Large intestine (tissue), 3 donors: ENCODE measurements around the gene SMURF2. TPM values are rescaled to one million over a fixed set of nuclear protein-coding genes. Genes with fewer than 3 reads are reported as not detected.

Source experiments
- DNase-seq, 2 donors: peaks; one replicate each; pipeline versions ENCODE4 v3.0.0 to v3.0.0-alpha.2; 2013
- H3K27ac ChIP-seq: one replicate; pipeline ENCODE4 v1.5.1; 2013; ENCODE audit warnings: low read length
- H3K27me3 ChIP-seq: 2 replicates; pipeline ENCODE4 v1.6.1; 2013; ENCODE audit warnings: low read length; ENCODE audit not compliant: control insufficient read depth, insufficient read depth
- H3K36me3 ChIP-seq: 2 replicates; pipeline ENCODE4 v1.6.1; 2013; ENCODE audit warnings: low read length; ENCODE audit not compliant: control insufficient read depth, insufficient read depth
- H3K4me1 ChIP-seq: one replicate; pipeline ENCODE4 v1.6.1; 2013; ENCODE audit warnings: low read length; ENCODE audit not compliant: control insufficient read depth, insufficient read depth
- H3K4me3 ChIP-seq: one replicate; pipeline ENCODE4 v1.5.1; 2013; ENCODE audit warnings: low read length
- H3K9me3 ChIP-seq: one replicate; pipeline ENCODE4 v1.6.1; 2013; ENCODE audit warnings: mild to moderate bottlenecking, low read depth, low read length, moderate library complexity; ENCODE audit not compliant: control insufficient read depth
- WGBS: methylation state at CpG from one replicate; pipeline ENCODE4 v1.1.5; 2013; ENCODE audit warnings: low lambda C conversion rate; ENCODE audit not compliant: insufficient coverage; 5-methylcytosine and 5-hydroxymethylcytosine counted together
- polyA plus RNA-seq: library from polyadenylated mRNA; unstranded; fragments of 120-200 nt; gene quantifications from one replicate; pipeline ENCODE4 v1.2.1, GENCODE V29; 2013

The SMURF2 gene
- polyA plus RNA-seq, 1 donor: 20.4 TPM

DNA sequence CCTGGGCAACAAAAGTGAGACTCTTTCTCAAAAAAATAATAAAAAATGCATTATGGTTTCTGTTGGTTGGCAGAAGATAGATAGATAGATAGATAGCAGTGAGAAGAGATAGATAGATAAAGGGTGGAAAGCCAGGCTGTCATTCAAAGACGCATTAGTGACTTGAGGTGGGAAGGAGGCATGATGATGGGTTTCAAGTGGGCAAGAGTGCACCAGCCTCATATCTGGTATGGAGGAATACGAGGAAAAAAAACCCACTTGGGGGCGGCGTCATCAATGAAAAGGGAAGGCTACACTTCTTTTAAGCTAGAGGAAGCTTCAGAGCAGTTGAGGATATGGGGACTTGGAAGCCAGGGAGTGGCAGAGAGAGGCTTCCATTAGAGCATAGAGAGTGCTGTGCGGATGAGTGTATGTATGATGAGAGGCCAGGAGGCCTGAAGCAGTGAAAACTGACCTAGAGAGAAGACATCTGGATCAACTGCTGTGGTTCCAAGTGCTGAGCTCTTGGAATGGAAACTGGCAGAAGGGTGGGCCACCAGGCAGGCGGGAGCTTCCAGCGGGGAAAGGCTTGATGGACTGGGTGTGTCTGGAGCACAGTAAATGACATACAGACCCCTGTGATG lies 123.5 kb downstream of the SMURF2 start:
- Histone ChIP-seq H3K4me3 (no peak overlapping the region), H3K27ac (no peak overlapping the region), H3K4me1 (no peaks in the 10 kb centered on the region), H3K9me3 (no peaks in the 10 kb centered on the region), H3K36me3 (peaks cover 65% of the 10 kb centered on the region), H3K27me3 (no peaks in the 10 kb centered on the region)
- DNase-seq: no peak
- 100% methylated on average over 3 of the region's 7 CpGs for WGBS

DNA sequence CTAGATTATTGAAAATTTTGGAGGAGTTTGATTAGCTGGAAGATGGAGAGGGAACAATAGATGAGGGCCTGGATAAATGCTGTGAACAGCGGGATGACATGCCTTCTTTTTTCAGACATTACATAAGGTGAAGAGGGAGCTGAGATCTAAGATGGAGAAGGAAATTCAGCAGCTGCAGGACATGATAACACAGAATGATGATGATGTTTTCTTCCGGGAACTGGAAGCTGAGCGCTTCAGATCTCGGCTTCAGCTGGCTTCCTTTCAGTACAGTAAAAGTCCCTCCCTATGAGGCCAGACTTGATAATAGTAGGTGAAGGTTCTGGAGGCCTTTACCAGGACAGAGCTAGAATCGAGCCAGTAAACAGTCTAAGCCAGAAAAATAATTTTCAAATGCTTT lies 124.6 kb downstream of the SMURF2 start:
- no peaks in the 10 kb centered on the region for H3K4me1 ChIP-seq
- H3K27ac ChIP-seq: no peak overlapping the region
- no peak overlapping the region for H3K4me3 ChIP-seq
- WGBS: 100% methylated on average over 1 of the region's 5 CpGs
- peaks cover 72% of the 10 kb centered on the region for H3K36me3 ChIP-seq
- DNase-seq: no peak
- H3K27me3 ChIP-seq: no peaks in the 10 kb centered on the region
- no peaks in the 10 kb centered on the region for H3K9me3 ChIP-seq

DNA sequence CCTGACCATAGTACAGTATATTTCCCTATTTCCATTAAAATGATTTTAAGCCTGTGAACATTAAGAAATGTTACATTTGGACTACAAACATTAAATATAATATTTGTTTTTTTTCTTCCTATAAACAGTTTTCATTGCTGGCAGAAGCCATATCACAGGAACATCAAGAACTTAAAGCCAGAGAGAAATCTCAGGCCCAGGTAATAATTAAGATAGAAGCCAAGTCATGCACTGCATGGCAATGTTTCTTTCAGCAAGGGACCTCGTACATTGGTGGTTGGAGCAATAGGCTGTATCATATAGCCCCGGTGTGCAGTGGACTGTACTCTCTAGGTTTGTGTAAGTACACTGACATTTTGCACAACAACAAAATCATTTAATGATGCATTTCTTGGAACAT lies 125.2 kb downstream of the SMURF2 start:
- peaks cover 75% of the 10 kb centered on the region for H3K36me3 ChIP-seq
- H3K4me3 ChIP-seq: no peak overlapping the region
- no peaks in the 10 kb centered on the region for H3K9me3 ChIP-seq
- DNase-seq: no peak
- H3K4me1 ChIP-seq: no peaks in the 10 kb centered on the region
- no CpG with 5 or more reads among the region's 2 CpGs for WGBS
- no peaks in the 10 kb centered on the region for H3K27me3 ChIP-seq
- no peak overlapping the region for H3K27ac ChIP-seq

DNA sequence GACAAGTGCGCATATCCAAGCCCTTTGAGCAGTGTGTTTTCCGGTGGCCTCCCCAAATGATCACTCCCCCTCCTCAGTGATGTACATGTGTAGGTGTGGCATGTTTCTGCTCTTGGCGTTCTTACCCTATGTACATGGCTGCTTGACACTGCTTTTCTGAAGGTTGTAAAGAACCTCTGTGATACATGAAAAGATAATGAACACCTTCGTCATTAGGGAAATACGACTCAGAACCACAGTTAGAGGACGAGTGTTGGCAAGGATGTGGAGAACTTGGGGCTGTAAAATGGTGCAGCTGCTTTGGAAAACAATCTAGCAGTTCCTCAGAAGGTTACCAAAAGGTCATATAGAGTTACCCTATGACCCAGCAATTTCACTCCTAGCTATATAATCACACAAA lies 126.8 kb downstream of the SMURF2 start:
- H3K36me3 ChIP-seq: peaks cover 82% of the 10 kb centered on the region
- no peaks in the 10 kb centered on the region for H3K9me3 ChIP-seq
- H3K4me1 ChIP-seq: no peaks in the 10 kb centered on the region
- H3K27ac ChIP-seq: no peak overlapping the region
- no peaks in the 10 kb centered on the region for H3K27me3 ChIP-seq
- no peak for DNase-seq
- no CpG with 5 or more reads among the region's 6 CpGs for WGBS
- H3K4me3 ChIP-seq: no peak overlapping the region

DNA sequence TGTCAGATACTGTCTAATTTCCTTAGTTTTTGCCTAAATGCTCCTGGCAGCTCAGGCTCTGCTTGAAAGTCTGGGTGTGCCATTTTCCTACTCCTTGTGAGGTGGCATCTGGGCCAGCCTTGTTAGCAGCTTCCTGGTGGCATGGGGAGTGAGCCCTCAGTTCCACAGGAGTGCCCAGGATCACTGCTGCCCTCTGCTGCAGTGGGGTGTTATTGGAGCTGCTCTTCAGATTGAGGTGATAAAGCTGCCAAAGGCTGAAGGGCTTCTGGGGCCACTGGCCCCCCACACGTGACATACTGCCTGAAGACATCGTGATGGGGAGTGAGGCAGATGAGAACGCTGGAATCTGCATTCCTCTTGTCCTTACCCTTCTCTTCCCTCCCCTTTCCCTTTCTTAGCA lies 127.9 kb downstream of the SMURF2 start:
- WGBS: no CpG with 5 or more reads among the region's 3 CpGs
- DNase-seq: no peak
- Histone ChIP-seq H3K9me3 (no peaks in the 10 kb centered on the region), H3K27ac (no peak overlapping the region), H3K4me3 (no peak overlapping the region), H3K36me3 (peaks cover 89% of the 10 kb centered on the region), H3K4me1 (no peaks in the 10 kb centered on the region), H3K27me3 (no peaks in the 10 kb centered on the region)

DNA sequence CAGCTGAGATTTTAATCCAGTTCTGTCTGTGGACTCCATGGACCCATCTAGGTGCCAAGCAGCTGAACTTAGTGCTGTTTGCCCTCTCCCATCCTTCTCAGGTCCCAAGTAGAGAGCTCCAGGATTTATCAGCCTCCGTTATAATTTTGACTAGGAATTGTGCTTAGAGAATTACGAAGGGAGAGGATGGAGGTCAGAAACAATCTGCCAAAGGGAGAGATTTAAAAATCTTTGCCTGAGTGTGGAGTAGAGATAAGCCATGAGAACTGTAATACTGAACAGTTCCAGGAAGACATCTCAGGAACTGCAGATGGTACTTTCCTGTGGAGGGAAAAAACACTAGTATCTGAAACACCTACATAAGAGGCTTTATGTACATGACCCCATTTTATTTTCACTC lies 128.3 kb downstream of the SMURF2 start:
- no peaks in the 10 kb centered on the region for H3K4me1 ChIP-seq
- H3K27ac ChIP-seq: no peak overlapping the region
- H3K9me3 ChIP-seq: no peaks in the 10 kb centered on the region
- no peaks in the 10 kb centered on the region for H3K27me3 ChIP-seq
- peaks cover 92% of the 10 kb centered on the region for H3K36me3 ChIP-seq
- no peak for DNase-seq
- no CpG with 5 or more reads among the region's 2 CpGs for WGBS
- no peak overlapping the region for H3K4me3 ChIP-seq

DNA sequence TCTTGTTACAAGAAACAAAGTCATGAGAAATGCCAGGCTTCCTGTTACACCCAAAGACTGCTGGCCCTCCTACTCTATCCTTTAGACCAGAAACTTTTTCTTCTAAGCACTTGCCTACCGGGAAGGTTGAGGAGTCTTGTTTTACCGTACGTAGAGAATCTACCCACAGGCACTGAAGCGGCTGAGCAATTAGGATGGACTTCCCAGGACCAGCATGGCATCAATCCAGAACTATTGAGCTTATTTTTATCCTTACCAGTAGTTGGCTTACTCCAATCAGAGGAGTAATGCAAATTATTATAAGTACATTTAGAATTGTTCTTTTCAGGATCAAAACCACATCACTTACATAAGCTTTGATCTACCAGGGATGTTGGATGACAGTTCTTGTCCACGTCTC lies 129.7 kb downstream of the SMURF2 start:
- Histone ChIP-seq H3K27ac (no peak overlapping the region), H3K4me3 (no peak overlapping the region), H3K36me3 (peaks cover 87% of the 10 kb centered on the region), H3K4me1 (no peaks in the 10 kb centered on the region), H3K27me3 (no peaks in the 10 kb centered on the region), H3K9me3 (no peaks in the 10 kb centered on the region)
- DNase-seq: no peak
- no CpG with 5 or more reads among the region's 5 CpGs for WGBS

DNA sequence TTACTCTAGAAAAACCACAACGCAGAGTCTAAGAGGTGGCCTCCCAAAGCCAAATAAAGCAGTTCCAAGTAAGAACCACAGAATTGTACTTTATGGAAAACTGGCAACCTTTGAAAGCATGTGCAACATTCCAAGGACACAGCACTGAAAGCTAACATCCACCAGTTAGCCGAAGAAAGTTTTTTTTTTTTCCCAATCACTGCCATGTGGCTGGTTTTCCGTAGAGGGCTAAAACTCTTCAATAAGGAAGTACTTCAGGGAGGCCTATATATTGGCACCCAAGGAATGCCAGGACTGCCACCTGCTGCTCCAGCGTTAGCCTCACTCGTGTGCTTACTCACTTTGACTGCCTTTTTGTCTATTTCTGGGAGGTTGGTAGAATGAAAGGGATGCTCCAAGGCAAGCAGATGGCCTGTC lies 130.1 kb downstream of the SMURF2 start:
- Histone ChIP-seq H3K9me3 (no peaks in the 10 kb centered on the region), H3K36me3 (peaks cover 88% of the 10 kb centered on the region), H3K27ac (no peak overlapping the region), H3K4me3 (no peak overlapping the region), H3K27me3 (no peaks in the 10 kb centered on the region), H3K4me1 (no peaks in the 10 kb centered on the region)
- no CpG with 5 or more reads among the region's 5 CpGs for WGBS
- no peak for DNase-seq

DNA sequence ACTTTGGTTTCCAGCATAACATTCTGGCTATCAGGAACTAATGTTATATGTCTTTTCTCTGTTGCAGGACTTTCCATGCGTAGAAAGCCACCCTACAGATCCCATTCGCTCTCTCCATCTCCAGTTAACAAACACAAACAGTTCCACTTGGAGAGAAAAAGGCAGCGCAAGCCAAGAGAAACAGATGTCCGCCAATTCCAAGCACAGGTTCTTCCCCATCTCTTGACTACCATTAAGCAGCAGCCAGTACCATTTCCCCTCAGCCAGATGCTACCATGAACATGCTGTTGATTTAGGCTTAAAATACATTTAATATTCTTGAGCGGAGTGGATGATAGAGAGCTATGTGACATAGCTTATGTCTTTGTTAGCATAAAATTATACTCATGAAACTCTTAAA lies 132.9 kb downstream of the SMURF2 start:
- DNase-seq: no peak
- Histone ChIP-seq H3K27ac (no peak overlapping the region), H3K36me3 (peaks cover 87% of the 10 kb centered on the region), H3K4me3 (no peak overlapping the region), H3K4me1 (no peaks in the 10 kb centered on the region), H3K27me3 (no peaks in the 10 kb centered on the region), H3K9me3 (no peaks in the 10 kb centered on the region)
- no CpG with 5 or more reads among the region's 5 CpGs for whole genome bisulfite sequencing

DNA sequence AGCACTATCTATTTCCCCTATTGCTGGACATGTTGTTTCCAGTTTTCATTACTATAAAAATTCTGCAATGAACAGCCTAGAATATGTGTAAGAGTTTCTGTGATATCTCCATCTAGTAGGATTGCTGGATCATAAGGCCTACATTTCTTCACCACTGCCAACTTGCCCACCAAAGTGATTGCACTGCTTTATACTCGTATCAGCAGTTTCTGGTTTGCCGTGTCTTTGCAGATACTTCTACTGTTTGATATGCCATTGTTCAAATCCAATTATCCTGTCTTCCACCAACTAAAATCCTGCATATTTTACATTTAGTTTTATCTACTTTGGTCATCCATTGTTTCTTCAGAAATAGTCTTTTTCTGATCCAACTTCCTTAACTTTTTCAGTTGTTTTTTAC lies 134.2 kb downstream of the SMURF2 start:
- Histone ChIP-seq H3K9me3 (no peaks in the 10 kb centered on the region), H3K4me1 (no peaks in the 10 kb centered on the region), H3K36me3 (peaks cover 86% of the 10 kb centered on the region), H3K4me3 (no peak overlapping the region), H3K27ac (no peak overlapping the region), H3K27me3 (no peaks in the 10 kb centered on the region)
- 100% methylated on average over 1 of the region's 2 CpGs for WGBS
- no peak for DNase-seq

DNA sequence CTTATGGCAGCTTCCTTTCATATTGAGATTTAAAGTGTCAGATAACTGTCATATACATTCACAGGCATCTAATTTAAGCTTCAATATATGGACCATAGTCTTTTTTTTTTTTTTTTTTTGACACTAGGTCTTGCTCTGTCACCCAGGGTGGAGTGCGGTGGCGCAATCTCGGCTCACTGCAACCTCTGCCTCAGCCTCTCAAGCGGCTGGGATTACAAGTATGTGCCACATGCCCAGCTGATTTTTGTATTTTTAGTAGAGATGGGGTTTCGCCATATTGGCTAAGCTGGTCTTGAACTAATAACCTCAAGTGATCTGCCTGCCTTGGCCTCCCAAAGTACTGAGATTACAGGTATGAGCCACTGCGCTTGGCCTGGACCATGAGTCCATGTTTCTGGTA lies 141.7 kb downstream of the SMURF2 start:
- peaks cover 83% of the 10 kb centered on the region for H3K36me3 ChIP-seq
- no peaks in the 10 kb centered on the region for H3K27me3 ChIP-seq
- no peak overlapping the region for H3K27ac ChIP-seq
- no peaks in the 10 kb centered on the region for H3K9me3 ChIP-seq
- H3K4me1 ChIP-seq: no peaks in the 10 kb centered on the region
- DNase-seq: no peak
- no CpG with 5 or more reads among the region's 6 CpGs for WGBS
- no peak overlapping the region for H3K4me3 ChIP-seq
